Prostate gland (tissue), 2 donors: Measurements from ENCODE around the gene PLXNC1.

Experiments used
- POLR2AphosphoS5 ChIP-seq: sonication (generic); formaldehyde crosslinking; IDR thresholded peaks from one replicate; pipeline ENCODE4 v1.6.1; 2017; ENCODE audit warnings: antibody characterized with exemption
- TF ChIP-seq, protein P1 (sequence below), 4 experiments: fragments of 200-600 bp in 2 of 4; fragments of 450-650 bp in 2 of 4; sonication (generic) in 2 of 4; IDR thresholded peaks; 1 replicate in 3 of 4; 2 replicates in 1 of 4; pipeline ENCODE4 v1.5.1; 2016 to 2019; ENCODE audit warnings: antibody characterized with exemption in 4 of 4, mild to moderate bottlenecking in 2 of 4, moderate library complexity in 2 of 4

DNA sequence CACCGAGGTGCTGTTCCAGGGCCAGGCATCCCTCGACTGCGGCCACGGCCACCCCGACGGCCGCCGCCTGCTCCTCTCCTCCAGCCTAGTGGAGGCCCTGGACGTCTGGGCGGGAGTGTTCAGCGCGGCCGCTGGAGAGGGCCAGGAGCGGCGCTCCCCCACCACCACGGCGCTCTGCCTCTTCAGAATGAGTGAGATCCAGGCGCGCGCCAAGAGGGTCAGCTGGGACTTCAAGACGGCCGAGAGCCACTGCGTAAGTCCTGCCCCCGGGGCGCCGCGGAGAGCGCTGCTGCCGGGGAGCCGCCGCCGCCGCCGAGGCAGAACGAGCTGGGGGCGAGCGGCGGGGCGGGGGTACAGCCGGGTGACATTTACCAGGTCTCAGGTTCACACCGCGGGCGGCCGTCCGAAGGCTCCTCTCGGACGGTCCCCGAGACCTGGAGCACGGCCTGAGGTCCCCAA lies 1.4 kb downstream of the PLXNC1 start:
- TF ChIP-seq, protein P1, sequence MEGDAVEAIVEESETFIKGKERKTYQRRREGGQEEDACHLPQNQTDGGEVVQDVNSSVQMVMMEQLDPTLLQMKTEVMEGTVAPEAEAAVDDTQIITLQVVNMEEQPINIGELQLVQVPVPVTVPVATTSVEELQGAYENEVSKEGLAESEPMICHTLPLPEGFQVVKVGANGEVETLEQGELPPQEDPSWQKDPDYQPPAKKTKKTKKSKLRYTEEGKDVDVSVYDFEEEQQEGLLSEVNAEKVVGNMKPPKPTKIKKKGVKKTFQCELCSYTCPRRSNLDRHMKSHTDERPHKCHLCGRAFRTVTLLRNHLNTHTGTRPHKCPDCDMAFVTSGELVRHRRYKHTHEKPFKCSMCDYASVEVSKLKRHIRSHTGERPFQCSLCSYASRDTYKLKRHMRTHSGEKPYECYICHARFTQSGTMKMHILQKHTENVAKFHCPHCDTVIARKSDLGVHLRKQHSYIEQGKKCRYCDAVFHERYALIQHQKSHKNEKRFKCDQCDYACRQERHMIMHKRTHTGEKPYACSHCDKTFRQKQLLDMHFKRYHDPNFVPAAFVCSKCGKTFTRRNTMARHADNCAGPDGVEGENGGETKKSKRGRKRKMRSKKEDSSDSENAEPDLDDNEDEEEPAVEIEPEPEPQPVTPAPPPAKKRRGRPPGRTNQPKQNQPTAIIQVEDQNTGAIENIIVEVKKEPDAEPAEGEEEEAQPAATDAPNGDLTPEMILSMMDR (IDR thresholded peaks at IDR 0.05): no peak
- no peak for TF ChIP-seq POLR2AphosphoS5
